Spleen (tissue), 11 donors: ENCODE data around the gene SCN8A. TPM values are rescaled to one million over a fixed set of nuclear protein-coding genes. Genes with fewer than 3 reads are reported as not detected.
"Not testable (repeated sequence)": the region's sequence is repeated elsewhere in the genome, so short reads cannot be mapped to it uniquely, and the experiment has no call there.

Source experiments
- DNase-seq: peaks from one replicate; pipeline ENCODE4 v3.0.0-alpha.2; 2020
- H3K27ac ChIP-seq, 8 donors: fragments of 200-600 bp; sonication (generic) in 7 of 8; 1 replicate in 4 of 8; 2 replicates in 4 of 8; pipeline versions ENCODE4 v1.5.0 to v1.8.0; 2016 to 2021; ENCODE audit warnings: inconsistent platforms in 4 of 8, mild to moderate bottlenecking in 4 of 8, moderate library complexity in 1 of 8
- H3K27me3 ChIP-seq, 7 donors: fragments of 200-600 bp; sonication (generic) in 6 of 7; replicated peaks in 1 of 7; 1 replicate in 4 of 7; 2 replicates in 3 of 7; pipeline versions ENCODE4 v1.5.0 to v1.8.0; 2016 to 2021; ENCODE audit warnings: inconsistent platforms in 3 of 7, mild to moderate bottlenecking in 1 of 7
- H3K36me3 ChIP-seq, 6 donors: fragments of 200-600 bp; sonication (generic) in 5 of 6; 1 replicate in 4 of 6; 2 replicates in 2 of 6; pipeline versions ENCODE4 v1.5.0 to v1.8.0; 2016 to 2021; ENCODE audit warnings: inconsistent platforms in 2 of 6
- H3K4me1 ChIP-seq, 6 donors: fragments of 200-600 bp; sonication (generic) in 5 of 6; 1 replicate in 3 of 6; 2 replicates in 3 of 6; pipeline versions ENCODE4 v1.5.0 to v1.8.0; 2016 to 2021; ENCODE audit warnings: inconsistent platforms in 3 of 6
- H3K4me3 ChIP-seq, 8 donors: fragments of 200-600 bp; sonication (generic) in 7 of 8; 1 replicate in 4 of 8; 2 replicates in 4 of 8; pipeline versions ENCODE4 v1.5.0 to v1.8.0; 2016 to 2021; ENCODE audit warnings: inconsistent platforms in 4 of 8, mild to moderate bottlenecking in 4 of 8, moderate library complexity in 2 of 8
- H3K9me3 ChIP-seq, 8 donors: fragments of 200-600 bp; sonication (generic) in 7 of 8; 1 replicate in 4 of 8; 2 replicates in 4 of 8; pipeline versions ENCODE4 v1.5.0 to v1.8.0; 2016 to 2021; ENCODE audit warnings: inconsistent platforms in 4 of 8
- POLR2A ChIP-seq, 3 donors: fragments of 450-650 bp; IDR thresholded peaks; one replicate each; pipeline ENCODE4 v1.5.1; 2017; ENCODE audit warnings: antibody characterized with exemption in 3 of 3, mild to moderate bottlenecking in 1 of 3
- POLR2AphosphoS5 ChIP-seq, 3 donors: sonication (generic); formaldehyde crosslinking; IDR thresholded peaks; one replicate each; pipeline ENCODE4 v1.5.1; 2017; ENCODE audit warnings: antibody characterized with exemption in 3 of 3
- WGBS, 5 donors: extraction: QIAGEN DNeasy Blood & Tissue Kit in 3 of 5; methylation state at CpG; one replicate each; pipeline versions ENCODE4 v1.1.5 to v1.1.7; 2013 to 2018; 5-methylcytosine and 5-hydroxymethylcytosine counted together
- intact Hi-C: fragments of 100-400 bp; cut with DNase I; formaldehyde crosslinking; loops from one replicate; pipeline ENCODE4 v1.15.0; 2023; ENCODE audit warnings: low total_unique reads
- polyA plus RNA-seq, 3 donors: library from polyadenylated mRNA; stranded (reverse); fragments of 200-250 nt; gene quantifications; one replicate each; pipeline ENCODE4 v1.2.1, GENCODE V29; 2013
- total RNA-seq, 7 donors: library from RNA; depleted of rRNA in 3 of 7; stranded (reverse); fragments of >200 nt in 3 of 7; fragmentation: NEBNext Ultra II Directional in 4 of 7; extraction: Animal tissue kit (Norgen Biotek cat#: 25700) in 4 of 7; gene quantifications; one replicate each; pipeline versions ENCODE4 v1.1.0 to v1.2.1, GENCODE V29; 2016 to 2021
- TF ChIP-seq, protein P1 (sequence below), 11 experiments: fragments of 200-600 bp in 7 of 11; fragments of 450-650 bp in 4 of 11; sonication (generic) in 4 of 11; IDR thresholded peaks in 8 of 11; conservative IDR thresholded peaks in 3 of 11; 1 replicate in 7 of 11; 2 replicates in 4 of 11; pipeline versions ENCODE4 v1.4.0 to v1.8.0; 2016 to 2021; ENCODE audit warnings: antibody characterized with exemption in 11 of 11, inconsistent platforms in 4 of 11, mild to moderate bottlenecking in 1 of 11
- donor health status: healthy with polysubstance abuse.
- donor health status: DM: no; HTN: no; CAD: no; lungs with moderate emphysema.
- donor health status: DM: no; HTN: no; CAD: no.
- donor health status: Bipolar disorder and iron deficiency.
- donor health status: healthy.
- donor health status: DM: no; HTN: no; CAD: no.
- donor health status: DM: yes; HTN: yes; CAD: no.

The SCN8A gene
- total and polyA plus RNA-seq, 10 donors, result 0.17 to 4.7 (median 3.0) TPM

DNA sequence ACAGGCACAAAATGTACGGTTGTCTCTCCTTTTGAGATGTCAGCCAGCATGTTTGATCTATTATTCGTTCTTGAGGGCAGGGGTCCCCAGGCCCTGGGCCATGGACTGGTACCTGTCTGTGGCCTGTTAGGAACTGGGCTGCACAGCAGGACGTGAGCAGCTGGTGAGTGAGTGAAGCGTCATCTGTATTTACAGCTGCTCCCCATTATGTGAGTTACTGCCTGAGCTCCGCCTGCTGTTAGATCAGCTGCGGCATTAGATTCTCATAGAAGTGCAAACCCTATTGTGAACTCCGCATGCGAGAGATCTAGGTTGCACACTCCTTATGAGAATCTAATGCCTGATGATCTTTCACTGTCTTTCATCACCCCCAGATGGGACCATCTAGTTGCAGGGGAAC is 41.4 kb upstream of the SCN8A start:
- peaks cover 0 to 33% (median 0%) of the 10 kb centered on the region in 7 donors for H3K27me3 ChIP-seq
- H3K4me3 ChIP-seq, result no peak overlapping the region
- intact Hi-C loops, result no loop called here
- no peaks in the 10 kb centered on the region for H3K36me3 ChIP-seq
- 83 to 96% (median 90%) methylated on average over 8 of the region's 8 CpGs for WGBS, 5 donors
- no peak overlapping the region for H3K27ac ChIP-seq
- no peak for DNase-seq
- TF ChIP-seq POLR2A (IDR thresholded peaks at IDR 0.05) (no peak), POLR2AphosphoS5 (IDR thresholded peaks at IDR 0.05) (no peak)
- TF ChIP-seq, protein P1, sequence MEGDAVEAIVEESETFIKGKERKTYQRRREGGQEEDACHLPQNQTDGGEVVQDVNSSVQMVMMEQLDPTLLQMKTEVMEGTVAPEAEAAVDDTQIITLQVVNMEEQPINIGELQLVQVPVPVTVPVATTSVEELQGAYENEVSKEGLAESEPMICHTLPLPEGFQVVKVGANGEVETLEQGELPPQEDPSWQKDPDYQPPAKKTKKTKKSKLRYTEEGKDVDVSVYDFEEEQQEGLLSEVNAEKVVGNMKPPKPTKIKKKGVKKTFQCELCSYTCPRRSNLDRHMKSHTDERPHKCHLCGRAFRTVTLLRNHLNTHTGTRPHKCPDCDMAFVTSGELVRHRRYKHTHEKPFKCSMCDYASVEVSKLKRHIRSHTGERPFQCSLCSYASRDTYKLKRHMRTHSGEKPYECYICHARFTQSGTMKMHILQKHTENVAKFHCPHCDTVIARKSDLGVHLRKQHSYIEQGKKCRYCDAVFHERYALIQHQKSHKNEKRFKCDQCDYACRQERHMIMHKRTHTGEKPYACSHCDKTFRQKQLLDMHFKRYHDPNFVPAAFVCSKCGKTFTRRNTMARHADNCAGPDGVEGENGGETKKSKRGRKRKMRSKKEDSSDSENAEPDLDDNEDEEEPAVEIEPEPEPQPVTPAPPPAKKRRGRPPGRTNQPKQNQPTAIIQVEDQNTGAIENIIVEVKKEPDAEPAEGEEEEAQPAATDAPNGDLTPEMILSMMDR (IDR thresholded peaks at IDR 0.05 in 8 of 11, conservative IDR thresholded peaks at IDR 0.05 in 3 of 11), result no peak
- H3K4me1 ChIP-seq, result no peaks in the 10 kb centered on the region
- H3K9me3 ChIP-seq, result peaks cover 0 to 8% (median 2%) of the 10 kb centered on the region in 8 donors

DNA sequence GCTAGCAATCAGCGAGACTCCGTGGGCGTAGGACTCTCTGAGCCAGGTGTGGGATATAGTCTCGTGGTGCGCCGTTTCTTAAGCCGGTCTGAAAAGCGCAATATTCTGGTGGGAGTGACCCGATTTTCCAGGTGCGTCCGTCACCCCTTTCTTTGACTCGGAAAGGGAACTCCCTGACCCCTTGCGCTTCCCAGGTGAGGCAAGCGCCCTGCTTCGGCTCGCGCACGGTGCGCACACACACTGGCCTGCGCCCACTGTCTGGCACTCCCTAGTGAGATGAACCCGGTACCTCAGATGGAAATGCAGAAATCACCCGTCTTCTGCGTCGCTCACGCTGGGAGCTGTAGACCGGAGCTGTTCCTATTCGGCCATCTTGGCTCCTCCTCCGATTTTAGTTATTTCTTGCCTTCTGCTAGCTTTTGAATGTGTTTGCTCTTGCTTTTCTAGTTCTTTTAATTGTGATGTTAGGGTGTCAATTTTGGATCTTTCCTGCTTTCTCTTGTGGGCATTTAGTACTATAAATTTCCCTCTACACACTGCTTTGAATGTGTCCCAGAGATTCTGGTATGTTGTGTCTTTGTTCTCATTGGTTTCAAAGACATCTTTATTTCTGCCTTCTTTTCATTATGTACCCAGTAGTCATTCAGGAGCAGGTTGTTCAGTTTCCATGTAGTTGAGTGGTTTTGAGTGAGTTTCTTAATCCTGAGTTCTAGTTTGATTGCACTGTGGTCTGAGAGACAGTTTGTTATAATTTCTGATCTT is 22.6 kb upstream of the SCN8A start:
- H3K36me3 ChIP-seq, intact Hi-C loops, H3K27me3 ChIP-seq, H3K4me3 ChIP-seq, H3K9me3 ChIP-seq, H3K27ac ChIP-seq, H3K4me1 ChIP-seq, DNase-seq: not testable (repeated sequence)
- 75 to 98% (median 92%) methylated on average over 3 to 28 of the region's 28 CpGs for whole genome bisulfite sequencing, 5 donors

DNA sequence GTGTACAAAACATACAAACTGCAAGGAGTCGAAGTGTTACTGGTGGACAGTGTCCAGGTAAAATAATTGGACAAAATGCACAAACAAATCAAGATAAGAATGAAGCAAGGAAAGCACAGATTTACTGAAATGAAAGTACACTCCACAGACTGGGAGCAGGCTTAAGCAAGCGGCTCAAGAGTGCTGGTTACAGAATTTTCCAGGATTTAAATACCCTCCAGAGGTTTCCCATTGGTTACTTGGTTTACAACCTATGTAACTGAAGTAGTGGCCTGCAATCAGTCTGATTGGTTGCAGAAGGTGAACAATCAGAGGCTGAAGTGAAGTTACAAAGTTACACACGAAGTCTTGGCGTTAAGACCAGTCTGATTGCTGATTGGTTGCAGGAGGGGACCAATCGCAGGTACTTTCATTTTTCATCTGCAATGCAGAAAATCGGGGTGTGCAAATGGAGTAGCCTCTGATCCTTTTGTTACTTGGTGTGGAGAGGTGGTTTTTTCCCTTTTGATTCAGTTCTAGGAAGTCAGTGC is 11.6 kb upstream of the SCN8A start:
- Histone ChIP-seq H3K36me3 (no peaks in the 10 kb centered on the region), H3K9me3 (peaks cover 0 to 10% (median 0%) of the 10 kb centered on the region in 8 donors), H3K4me1 (no peaks in the 10 kb centered on the region), H3K4me3 (no peak overlapping the region), H3K27me3 (peaks cover 0 to 37% (median 0%) of the 10 kb centered on the region in 7 donors), H3K27ac (no peak overlapping the region)
- DNase-seq, result no peak
- TF ChIP-seq, protein P1 (IDR thresholded peaks at IDR 0.05 in 8 of 11, conservative IDR thresholded peaks at IDR 0.05 in 3 of 11), result no peak
- TF ChIP-seq POLR2AphosphoS5 (IDR thresholded peaks at IDR 0.05), result no peak
- no peak for TF ChIP-seq POLR2A (IDR thresholded peaks at IDR 0.05)
- 77 to 92% (median 83%) methylated on average over 6 of the region's 6 CpGs for WGBS, 5 donors
- intact Hi-C loops, result no loop called here

DNA sequence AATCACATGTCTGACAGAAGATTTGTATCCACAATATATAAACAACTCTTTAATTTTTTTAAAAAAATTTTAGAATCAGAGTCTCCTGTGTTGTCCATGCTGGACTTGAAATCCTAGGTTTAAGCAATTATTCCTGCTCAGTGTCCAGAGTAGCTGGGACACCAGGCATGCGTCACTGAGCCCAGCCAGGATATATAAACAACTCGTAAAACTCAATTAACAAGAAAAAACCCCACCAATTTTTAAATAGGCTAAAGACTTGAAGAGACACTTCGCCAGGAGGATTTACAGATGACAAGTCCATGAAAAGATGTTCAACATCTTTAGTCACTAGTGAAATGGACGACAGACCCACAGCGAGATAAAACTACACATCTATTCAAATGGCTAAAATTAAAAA is 2.0 kb upstream of the SCN8A start:
- H3K27ac ChIP-seq, result no peak overlapping the region
- H3K9me3 ChIP-seq, result no peaks in the 10 kb centered on the region
- intact Hi-C loops, result no loop called here
- 87 to 96% (median 91%) methylated on average over 5 of the region's 5 CpGs for WGBS, 5 donors
- H3K27me3 ChIP-seq, result peaks cover 0 to 81% (median 7%) of the 10 kb centered on the region in 7 donors
- peaks cover 5 to 29% (median 13%) of the 10 kb centered on the region in 6 donors for H3K4me1 ChIP-seq
- TF ChIP-seq POLR2A (IDR thresholded peaks at IDR 0.05) (no peak), POLR2AphosphoS5 (IDR thresholded peaks at IDR 0.05) (no peak)
- TF ChIP-seq, protein P1 (IDR thresholded peaks at IDR 0.05 in 8 of 11, conservative IDR thresholded peaks at IDR 0.05 in 3 of 11), result no peak
- no peak overlapping the region for H3K4me3 ChIP-seq
- no peak for DNase-seq
- H3K36me3 ChIP-seq, result no peaks in the 10 kb centered on the region
